Measurements from ENCODE around the gene APOA1. TPM values are rescaled to one million over a fixed set of nuclear protein-coding genes. Genes with fewer than 3 reads are reported as not detected.

The APOA1 gene
- total RNA-seq, 2 donors from 2014 or later = 91.8 to 120 TPM

GRCh38 chr11:116882386-116882785, 45.0 kb upstream of the APOA1 start:
- no peaks in the 10 kb centered on the region for H3K4me1 Mint-ChIP-seq
- no peaks in the 10 kb centered on the region for H3K27me3 ChIP-seq (ENCODE audit: control insufficient read depth, insufficient read depth, low read length, poor library complexity, severe bottlenecking)
- no peak for TF ChIP-seq CTCF (conservative IDR thresholded peaks at IDR 0.05)
- peaks cover 12% of the 10 kb centered on the region for H3K36me3 Mint-ChIP-seq (ENCODE audit: low read depth)
- H3K4me3 Mint-ChIP-seq = no peak overlapping the region
- H3K27me3 Mint-ChIP-seq (ENCODE audit: insufficient read depth) = no peaks in the 10 kb centered on the region
- H3K4me1 ChIP-seq (ENCODE audit: control insufficient read depth, insufficient read depth, low read length) = no peaks in the 10 kb centered on the region
- H3K9me3 Mint-ChIP-seq = no peaks in the 10 kb centered on the region
- H3K4me3 ChIP-seq (ENCODE audit: low read length) = no peak overlapping the region
- no peak for DNase-seq
- no peaks in the 10 kb centered on the region for H3K9me3 ChIP-seq (ENCODE audit: control insufficient read depth, low read length)
- H3K9ac ChIP-seq (ENCODE audit: extremely low read depth, low read length, poor library complexity, severe bottlenecking) = no peak overlapping the region
- no peak overlapping the region for H3K27ac Mint-ChIP-seq
- H3K27ac ChIP-seq (ENCODE audit: low read depth, low read length) = no peak overlapping the region
- H3K36me3 ChIP-seq (ENCODE audit: control insufficient read depth, insufficient read depth, low read length) = no peaks in the 10 kb centered on the region

- H3K27ac Mint-ChIP-seq = peak overlapping the region; percentile 41
- no peaks in the 10 kb centered on the region for H3K9me3 ChIP-seq (ENCODE audit: control insufficient read depth, low read length)
Observed at GRCh38 chr11:116881143-116881542, 43.7 kb upstream of the APOA1 start.

GRCh38 chr11:116879800-116880625, 42.6 kb upstream of the APOA1 start:
- H3K4me3 Mint-ChIP-seq = no peak overlapping the region
- peak overlapping the region; percentile 9 for H3K27ac Mint-ChIP-seq
- Histone ChIP-seq H3K4me3 (ENCODE audit: low read length) (no peak overlapping the region), H3K4me1 (ENCODE audit: control insufficient read depth, insufficient read depth, low read length) (no peaks in the 10 kb centered on the region), H3K27me3 (ENCODE audit: control insufficient read depth, insufficient read depth, low read length, poor library complexity, severe bottlenecking) (no peaks in the 10 kb centered on the region), H3K36me3 (ENCODE audit: control insufficient read depth, insufficient read depth, low read length) (peaks cover 19% of the 10 kb centered on the region), H3K9ac (ENCODE audit: extremely low read depth, low read length, poor library complexity, severe bottlenecking) (no peak overlapping the region), H3K9me3 (ENCODE audit: control insufficient read depth, low read length) (no peaks in the 10 kb centered on the region), H3K27ac (ENCODE audit: low read depth, low read length) (no peak overlapping the region)
- no peak for DNase-seq
- peaks cover 23% of the 10 kb centered on the region for H3K36me3 Mint-ChIP-seq (ENCODE audit: low read depth)
- H3K4me1 Mint-ChIP-seq = no peaks in the 10 kb centered on the region
- WGBS, 2 experiments (ENCODE audit: insufficient coverage in 1 of 2, insufficient read length in 1 of 2) = 53 to 76% methylated on average over 3 to 5 of the region's 5 CpGs
- no peaks in the 10 kb centered on the region for H3K9me3 Mint-ChIP-seq
- H3K27me3 Mint-ChIP-seq (ENCODE audit: insufficient read depth) = no peaks in the 10 kb centered on the region
- peak; percentile 86 for TF ChIP-seq CTCF (conservative IDR thresholded peaks at IDR 0.05)

More at GRCh38 chr11:116881143-116881542, 43.7 kb upstream of the APOA1 start:
- no peak overlapping the region for H3K4me3 Mint-ChIP-seq
- Histone ChIP-seq H3K4me1 (ENCODE audit: control insufficient read depth, insufficient read depth, low read length) (no peaks in the 10 kb centered on the region), H3K36me3 (ENCODE audit: control insufficient read depth, insufficient read depth, low read length) (peaks cover 8% of the 10 kb centered on the region), H3K9ac (ENCODE audit: extremely low read depth, low read length, poor library complexity, severe bottlenecking) (no peak overlapping the region), H3K27ac (ENCODE audit: low read depth, low read length) (no peak overlapping the region), H3K27me3 (ENCODE audit: control insufficient read depth, insufficient read depth, low read length, poor library complexity, severe bottlenecking) (no peaks in the 10 kb centered on the region), H3K4me3 (ENCODE audit: low read length) (no peak overlapping the region)
- no peaks in the 10 kb centered on the region for H3K4me1 Mint-ChIP-seq
- H3K9me3 Mint-ChIP-seq = no peaks in the 10 kb centered on the region
- WGBS, 2 experiments (ENCODE audit: insufficient coverage in 1 of 2, insufficient read length in 1 of 2) = 83 to 94% methylated on average over 2 to 5 of the region's 6 CpGs
- H3K27me3 Mint-ChIP-seq (ENCODE audit: insufficient read depth) = no peaks in the 10 kb centered on the region
- TF ChIP-seq CTCF (conservative IDR thresholded peaks at IDR 0.05) = no peak
- H3K36me3 Mint-ChIP-seq (ENCODE audit: low read depth) = peaks cover 15% of the 10 kb centered on the region
- no peak for DNase-seq
